ENCODE measurements around the gene C1QTNF9.

The C1QTNF9 gene

GRCh38 chr13:24281188-24282008 is 28.0 kb upstream of the C1QTNF9 start:
- TF ChIP-seq RAD21 (IDR thresholded peaks at IDR 0.05; ENCODE audit: low read depth), result no peak
- no peak for TF ChIP-seq EP300 (IDR thresholded peaks at IDR 0.05; ENCODE audit: borderline replicate concordance)
- TF ChIP-seq EGR1 (IDR thresholded peaks at IDR 0.05), result no peak
- no peak for TF ChIP-seq CEBPB (IDR thresholded peaks at IDR 0.05)
- TF ChIP-seq TCF12 (IDR thresholded peaks at IDR 0.05; ENCODE audit: low read depth), result no peak
- no peak for TF ChIP-seq FOXM1 (IDR thresholded peaks at IDR 0.05; ENCODE audit: borderline replicate concordance, low read depth)
- TF ChIP-seq TEAD4 (IDR thresholded peaks at IDR 0.05), result no peak
- no peak for TF ChIP-seq MAX (IDR thresholded peaks at IDR 0.05)
- no peak for TF ChIP-seq YY1 (IDR thresholded peaks at IDR 0.05; ENCODE audit: low read depth)

GRCh38 chr13:24282256-24282655 is 27.1 kb upstream of the C1QTNF9 start:
- TF ChIP-seq CEBPB (IDR thresholded peaks at IDR 0.05), result no peak
- TF ChIP-seq ZBTB7A (IDR thresholded peaks at IDR 0.05; ENCODE audit: low read depth), result no peak
- TF ChIP-seq NFIC (IDR thresholded peaks at IDR 0.05), result no peak
- TF ChIP-seq EP300 (IDR thresholded peaks at IDR 0.05; ENCODE audit: borderline replicate concordance), result no peak

- TF ChIP-seq MAX (IDR thresholded peaks at IDR 0.05), result no peak
- no peak for TF ChIP-seq REST (IDR thresholded peaks at IDR 0.05; ENCODE audit: low read depth)
These were observed 24.4 kb upstream of the C1QTNF9 start for GRCh38 chr13:24284889-24285565.

GRCh38 chr13:24286624-24287023 is 22.8 kb upstream of the C1QTNF9 start:
- TF ChIP-seq NFIC (IDR thresholded peaks at IDR 0.05) (no peak), FOXM1 (IDR thresholded peaks at IDR 0.05; ENCODE audit: borderline replicate concordance, low read depth) (no peak), TAF1 (IDR thresholded peaks at IDR 0.05; ENCODE audit: low read depth) (no peak), TEAD4 (IDR thresholded peaks at IDR 0.05) (no peak)

GRCh38 chr13:24287748-24288287 is 21.6 kb upstream of the C1QTNF9 start:
- TF ChIP-seq USF1 (IDR thresholded peaks at IDR 0.05) (no peak), NFIC (IDR thresholded peaks at IDR 0.05) (no peak), TEAD4 (IDR thresholded peaks at IDR 0.05) (no peak), EP300 (IDR thresholded peaks at IDR 0.05; ENCODE audit: borderline replicate concordance) (no peak), RAD21 (IDR thresholded peaks at IDR 0.05; ENCODE audit: low read depth) (no peak), TCF12 (IDR thresholded peaks at IDR 0.05; ENCODE audit: low read depth) (no peak), YY1 (IDR thresholded peaks at IDR 0.05; ENCODE audit: low read depth) (no peak), CEBPB (IDR thresholded peaks at IDR 0.05) (no peak), CREB1 (IDR thresholded peaks at IDR 0.05; ENCODE audit: low read depth) (no peak), REST (IDR thresholded peaks at IDR 0.05; ENCODE audit: low read depth) (no peak), MAX (IDR thresholded peaks at IDR 0.05) (no peak), FOXM1 (IDR thresholded peaks at IDR 0.05; ENCODE audit: borderline replicate concordance, low read depth) (no peak), EGR1 (IDR thresholded peaks at IDR 0.05) (no peak), TAF1 (IDR thresholded peaks at IDR 0.05; ENCODE audit: low read depth) (no peak), ZBTB7A (IDR thresholded peaks at IDR 0.05; ENCODE audit: low read depth) (no peak)

- no peak for TF ChIP-seq TAF1 (IDR thresholded peaks at IDR 0.05; ENCODE audit: low read depth)
- no peak for TF ChIP-seq TEAD4 (IDR thresholded peaks at IDR 0.05)
- TF ChIP-seq USF1 (IDR thresholded peaks at IDR 0.05), result no peak
These were observed 20.5 kb upstream of the C1QTNF9 start for GRCh38 chr13:24288870-24289269.
